ENCODE results near the gene MRPL22.

DNA sequence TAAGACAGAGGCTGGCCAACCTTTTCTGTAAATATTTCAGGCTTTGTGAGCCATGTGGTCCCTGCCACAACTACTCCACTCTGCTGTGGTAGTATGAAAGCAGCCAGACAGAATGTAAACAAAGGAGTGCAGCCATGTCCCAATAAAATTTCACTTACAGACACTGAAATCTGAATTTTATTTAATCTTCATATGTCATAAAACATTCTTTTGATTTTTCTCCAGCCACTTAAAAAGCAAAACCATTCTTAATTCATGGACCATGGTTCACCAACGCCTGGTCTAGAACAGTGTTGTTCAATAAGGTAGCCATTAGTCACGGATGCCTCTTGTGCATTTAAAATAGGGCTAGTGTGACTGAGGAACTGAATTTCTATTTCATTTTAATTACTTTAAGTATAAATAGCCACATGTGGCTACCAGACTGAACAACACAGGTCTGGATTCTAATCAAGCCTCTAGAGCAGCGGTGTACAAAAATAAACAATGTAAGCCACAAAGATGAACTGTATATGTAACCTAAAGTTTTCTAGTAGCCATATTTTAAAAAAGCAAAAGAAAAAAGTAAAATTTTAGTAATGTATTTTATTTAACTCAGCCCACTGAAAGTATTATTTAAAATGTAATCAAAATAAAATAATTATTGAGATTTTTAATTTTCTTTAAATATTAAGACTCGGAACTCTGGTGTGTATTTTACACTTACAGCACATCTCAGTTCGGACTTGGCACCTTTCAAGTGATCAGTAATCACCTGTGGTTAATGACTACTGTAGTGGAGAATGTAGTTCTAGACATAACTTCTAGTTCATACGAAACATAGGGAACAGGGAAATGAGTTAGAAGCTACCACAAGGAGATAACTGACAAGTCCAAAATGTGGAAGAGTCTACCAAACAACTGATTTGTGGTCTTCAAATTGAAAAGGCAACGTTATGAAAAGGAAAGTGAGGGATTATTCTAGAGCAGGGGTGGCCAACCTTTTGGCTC, 17.1 kb upstream of the MRPL22 start:
- TF ChIP-seq, protein P1, sequence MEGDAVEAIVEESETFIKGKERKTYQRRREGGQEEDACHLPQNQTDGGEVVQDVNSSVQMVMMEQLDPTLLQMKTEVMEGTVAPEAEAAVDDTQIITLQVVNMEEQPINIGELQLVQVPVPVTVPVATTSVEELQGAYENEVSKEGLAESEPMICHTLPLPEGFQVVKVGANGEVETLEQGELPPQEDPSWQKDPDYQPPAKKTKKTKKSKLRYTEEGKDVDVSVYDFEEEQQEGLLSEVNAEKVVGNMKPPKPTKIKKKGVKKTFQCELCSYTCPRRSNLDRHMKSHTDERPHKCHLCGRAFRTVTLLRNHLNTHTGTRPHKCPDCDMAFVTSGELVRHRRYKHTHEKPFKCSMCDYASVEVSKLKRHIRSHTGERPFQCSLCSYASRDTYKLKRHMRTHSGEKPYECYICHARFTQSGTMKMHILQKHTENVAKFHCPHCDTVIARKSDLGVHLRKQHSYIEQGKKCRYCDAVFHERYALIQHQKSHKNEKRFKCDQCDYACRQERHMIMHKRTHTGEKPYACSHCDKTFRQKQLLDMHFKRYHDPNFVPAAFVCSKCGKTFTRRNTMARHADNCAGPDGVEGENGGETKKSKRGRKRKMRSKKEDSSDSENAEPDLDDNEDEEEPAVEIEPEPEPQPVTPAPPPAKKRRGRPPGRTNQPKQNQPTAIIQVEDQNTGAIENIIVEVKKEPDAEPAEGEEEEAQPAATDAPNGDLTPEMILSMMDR (IDR thresholded peaks at IDR 0.05), result no peak
- TF ChIP-seq POLR2A (IDR thresholded peaks at IDR 0.05), result no peak

Measured in esophagus squamous epithelium (tissue), 4 donors.